Trophoblast cell (in vitro differentiated cells and primary cell): ENCODE results near the gene LDLRAD3.
"Not testable (repeated sequence)": the region's sequence is repeated elsewhere in the genome, so short reads cannot be mapped to it uniquely, and the experiment has no call there.

Experiments used
- DNase-seq, 2 donors: peaks; one replicate each; pipeline ENCODE4 v3.0.0-alpha.2; 2016
- H2AFZ ChIP-seq: 2 replicates; pipeline ENCODE4 v1.6.1; 2013; ENCODE audit warnings: low read length, moderate library complexity, mild to moderate bottlenecking; ENCODE audit not compliant: insufficient read depth, poor library complexity
- H2AK5ac ChIP-seq: 2 replicates; pipeline ENCODE4 v1.6.1; 2013; ENCODE audit warnings: mild to moderate bottlenecking, low read length
- H2BK120ac ChIP-seq: 2 replicates; pipeline ENCODE4 v1.6.1; 2013; ENCODE audit warnings: low read length, mild to moderate bottlenecking, moderate library complexity; ENCODE audit not compliant: insufficient read depth, poor library complexity
- H2BK12ac ChIP-seq: 2 replicates; pipeline ENCODE4 v1.6.1; 2013; ENCODE audit warnings: mild to moderate bottlenecking, low read length, moderate library complexity
- H2BK5ac ChIP-seq: 2 replicates; pipeline ENCODE4 v1.6.1; 2013; ENCODE audit warnings: low read length, low read depth, moderate library complexity, mild to moderate bottlenecking; ENCODE audit not compliant: poor library complexity
- H3K14ac ChIP-seq: 2 replicates; pipeline ENCODE4 v1.6.1; 2013; ENCODE audit warnings: mild to moderate bottlenecking, low read length
- H3K18ac ChIP-seq: 2 replicates; pipeline ENCODE4 v1.6.1; 2013; ENCODE audit warnings: mild to moderate bottlenecking, low read length
- H3K23ac ChIP-seq: 2 replicates; pipeline ENCODE4 v1.6.1; 2013; ENCODE audit warnings: low read length
- H3K27ac ChIP-seq: 2 replicates; pipeline ENCODE4 v1.5.1; 2013; ENCODE audit warnings: low read depth, mild to moderate bottlenecking, inconsistent platforms, low read length, moderate library complexity
- H3K27me3 ChIP-seq: 2 replicates; pipeline ENCODE4 v1.6.1; 2013; ENCODE audit warnings: inconsistent platforms, mild to moderate bottlenecking, low read length, moderate library complexity; ENCODE audit not compliant: insufficient read depth
- H3K36me3 ChIP-seq, 2 experiments: 1 replicate in 1 of 2; 2 replicates in 1 of 2; pipeline ENCODE4 v1.6.1; 2013; ENCODE audit warnings: low read length in 2 of 2, mild to moderate bottlenecking in 2 of 2, moderate library complexity in 1 of 2; ENCODE audit not compliant: insufficient read depth in 2 of 2, control insufficient read depth in 1 of 2
- H3K4ac ChIP-seq: 2 replicates; pipeline ENCODE4 v1.6.1; 2013; ENCODE audit warnings: low read depth, mild to moderate bottlenecking, low read length, moderate library complexity
- H3K4me1 ChIP-seq, 2 experiments: 1 replicate in 1 of 2; 2 replicates in 1 of 2; pipeline ENCODE4 v1.6.1; 2013; ENCODE audit warnings: low read length in 2 of 2, mild to moderate bottlenecking in 2 of 2, moderate library complexity in 1 of 2; ENCODE audit not compliant: insufficient read depth in 2 of 2, control insufficient read depth in 1 of 2
- H3K4me2 ChIP-seq: 2 replicates; pipeline ENCODE4 v1.6.1; 2013; ENCODE audit warnings: inconsistent platforms, mild to moderate bottlenecking, low read length, moderate library complexity
- H3K4me3 ChIP-seq: 2 replicates; pipeline ENCODE4 v1.5.1; 2013; ENCODE audit warnings: mild to moderate bottlenecking, low read depth, low read length, inconsistent platforms
- H3K79me1 ChIP-seq: one replicate; pipeline ENCODE4 v1.6.1; 2013; ENCODE audit warnings: low read length
- H3K79me2 ChIP-seq: 2 replicates; pipeline ENCODE4 v1.6.1; 2013; ENCODE audit warnings: low read length, mild to moderate bottlenecking; ENCODE audit not compliant: control insufficient read depth, insufficient read depth, poor library complexity
- H3K9ac ChIP-seq: 2 replicates; pipeline ENCODE4 v1.6.1; 2013; ENCODE audit warnings: mild to moderate bottlenecking, low read length
- H3K9me3 ChIP-seq: 2 replicates; pipeline ENCODE4 v1.6.1; 2013; ENCODE audit warnings: low read depth, mild to moderate bottlenecking, control low read depth, inconsistent platforms, low read length; ENCODE audit not compliant: insufficient read depth
- H4K12ac ChIP-seq: 2 replicates; pipeline ENCODE4 v1.6.1; 2013; ENCODE audit warnings: low read depth, mild to moderate bottlenecking, low read length, moderate library complexity
- H4K8ac ChIP-seq: 2 replicates; pipeline ENCODE4 v1.6.1; 2013; ENCODE audit warnings: low read depth, mild to moderate bottlenecking, low read length, moderate library complexity
- H4K91ac ChIP-seq: one replicate; pipeline ENCODE4 v1.6.1; 2013; ENCODE audit warnings: low read depth, mild to moderate bottlenecking, low read length, moderate library complexity
- WGBS: extraction: QIAGEN DNeasy Blood & Tissue Kit; methylation state at CpG from one replicate; pipeline ENCODE4 v1.1.7; 2013; ENCODE audit warnings: missing lambda C conversion rate; ENCODE audit not compliant: insufficient read length, insufficient coverage; ENCODE audit errors: extremely low coverage; 5-methylcytosine and 5-hydroxymethylcytosine counted together

LDLRAD3 gene

DNA sequence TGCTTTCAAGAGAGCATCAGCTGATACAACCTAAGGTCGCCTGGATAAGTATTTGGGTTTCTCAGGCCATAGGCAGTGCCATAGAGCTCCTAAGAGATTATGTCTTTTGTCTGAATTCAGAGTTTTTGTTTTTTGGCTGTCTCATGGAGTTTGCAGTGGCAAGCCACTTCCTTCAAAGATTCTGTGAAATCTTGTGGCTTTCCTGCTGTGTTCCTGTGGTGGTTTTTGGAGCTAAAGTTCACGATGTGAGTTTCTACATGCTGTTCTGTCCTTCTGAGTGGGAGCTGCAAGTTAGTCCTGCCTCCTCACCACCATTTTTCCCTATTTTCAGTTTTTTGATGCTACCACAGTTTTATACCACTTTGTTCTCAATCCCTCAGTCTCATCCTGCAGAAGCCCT is 234.0 kb downstream of the LDLRAD3 start:
- no peak overlapping the region for H3K18ac ChIP-seq

DNA sequence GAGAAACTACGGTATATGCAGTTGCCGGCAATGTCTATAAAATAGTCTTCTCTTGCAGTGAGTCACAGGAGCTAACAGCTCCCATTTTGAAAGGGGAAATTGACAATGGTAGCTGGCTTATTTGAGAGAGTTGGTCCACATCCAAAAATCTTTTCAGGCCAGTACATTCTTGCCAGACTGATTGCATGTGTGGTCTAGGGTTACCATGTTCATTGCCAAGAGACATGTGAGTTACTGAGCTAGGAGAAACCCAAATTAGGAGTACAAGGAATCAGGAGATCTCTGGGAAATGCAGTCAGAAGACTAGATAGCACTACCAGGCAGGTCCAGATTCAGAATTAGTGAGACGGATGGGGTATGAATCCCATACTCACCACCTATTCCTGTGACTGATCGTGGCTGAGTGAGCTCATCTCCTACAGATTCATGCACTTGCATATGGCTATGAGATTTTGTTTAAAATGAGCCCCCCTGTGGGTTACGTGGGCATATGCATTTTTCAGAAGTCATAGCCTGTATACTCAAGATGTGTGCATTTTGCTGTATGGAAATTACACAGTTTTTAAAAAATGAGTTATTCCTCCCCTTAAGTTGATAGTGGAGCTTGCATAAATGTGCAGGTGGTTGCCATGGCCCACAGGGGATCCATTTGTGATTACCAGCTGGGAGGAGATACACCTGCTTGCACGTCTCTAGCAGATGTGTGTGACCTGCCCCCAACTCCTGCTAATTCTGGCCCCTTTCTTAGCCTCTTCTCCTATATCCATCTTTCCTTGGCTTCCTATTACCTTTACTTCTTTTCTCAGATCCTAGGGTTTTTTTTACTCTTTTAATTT is 242.7 kb downstream of the LDLRAD3 start:
- Histone ChIP-seq H3K79me1 (no peaks in the 10 kb centered on the region), H3K79me2 (no peaks in the 10 kb centered on the region), H2BK12ac (no peak overlapping the region), H3K27ac (no peak overlapping the region), H2BK5ac (no peak overlapping the region), H3K14ac (no peak overlapping the region), H2BK120ac (no peak overlapping the region), H3K4me3 (no peak overlapping the region), H3K23ac (no peak overlapping the region), H3K27me3 (no peaks in the 10 kb centered on the region), H2AK5ac (no peak overlapping the region), H3K36me3 (no peaks in the 10 kb centered on the region), H3K9ac (no peak overlapping the region), H4K12ac (no peak overlapping the region), H2AFZ (no peak overlapping the region), H3K4ac (no peak overlapping the region), H3K4me2 (no peak overlapping the region), H3K4me1 (peaks cover 7 to 8% of the 10 kb centered on the region in 2 experiments), H3K9me3 (no peaks in the 10 kb centered on the region), H3K18ac (no peak overlapping the region), H4K8ac (no peak overlapping the region), H4K91ac (no peak overlapping the region)
- WGBS = no CpG with 5 or more reads among the region's 6 CpGs
- DNase-seq = no peak

More for the DNA sequence above, 234.0 kb downstream of the LDLRAD3 start:
- Histone ChIP-seq H3K79me2 (no peaks in the 10 kb centered on the region), H3K4me1 (peaks cover 7 to 10% of the 10 kb centered on the region in 2 experiments), H3K4ac (no peak overlapping the region), H2AK5ac (no peak overlapping the region), H3K27ac (no peak overlapping the region), H3K79me1 (no peaks in the 10 kb centered on the region), H3K14ac (no peak overlapping the region), H2BK12ac (no peak overlapping the region), H3K9ac (no peak overlapping the region), H3K4me2 (no peak overlapping the region), H3K36me3 (no peaks in the 10 kb centered on the region), H3K23ac (no peak overlapping the region), H4K12ac (no peak overlapping the region), H4K8ac (no peak overlapping the region), H3K9me3 (no peaks in the 10 kb centered on the region), H2BK120ac (no peak overlapping the region), H2AFZ (no peak overlapping the region), H2BK5ac (no peak overlapping the region), H3K27me3 (no peaks in the 10 kb centered on the region), H3K4me3 (no peak overlapping the region), H4K91ac (no peak overlapping the region)
- DNase-seq = no peak
- no CpG with 5 or more reads among the region's 2 CpGs for WGBS

DNA sequence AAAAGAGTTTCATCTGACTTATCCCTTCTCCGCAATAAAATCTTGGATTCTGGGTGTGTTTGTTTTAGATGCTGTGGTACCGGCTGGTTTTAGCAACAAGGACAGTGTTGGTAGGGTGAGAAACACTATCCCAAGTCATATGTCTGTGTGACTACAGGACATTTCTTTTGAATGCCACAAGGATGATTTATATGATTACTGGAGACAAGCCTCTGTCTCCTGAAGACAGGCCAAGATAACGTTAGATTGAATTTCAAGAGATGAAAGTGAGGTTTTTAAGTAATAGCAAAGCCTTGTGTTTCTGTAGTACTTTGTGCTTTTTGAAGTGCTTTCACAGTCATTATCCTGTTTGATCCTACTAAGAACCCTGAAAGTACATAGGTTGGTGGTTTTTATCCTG is 243.8 kb downstream of the LDLRAD3 start:
- no peak for DNase-seq
- Histone ChIP-seq H3K23ac (no peak overlapping the region), H2AK5ac (no peak overlapping the region), H3K9me3 (no peaks in the 10 kb centered on the region), H4K12ac (no peak overlapping the region), H3K36me3 (no peaks in the 10 kb centered on the region), H3K27ac (no peak overlapping the region), H4K8ac (no peak overlapping the region), H3K4me2 (no peak overlapping the region), H3K79me2 (no peaks in the 10 kb centered on the region), H2BK5ac (no peak overlapping the region), H3K14ac (no peak overlapping the region), H3K4me1 (peaks cover under 1 to 2% of the 10 kb centered on the region in 2 experiments), H3K4ac (no peak overlapping the region), H2BK120ac (no peak overlapping the region), H2AFZ (no peak overlapping the region), H3K4me3 (no peak overlapping the region), H3K79me1 (no peaks in the 10 kb centered on the region), H4K91ac (no peak overlapping the region), H3K9ac (no peak overlapping the region), H3K27me3 (no peaks in the 10 kb centered on the region), H3K18ac (no peak overlapping the region), H2BK12ac (no peak overlapping the region)
- no CpG with 5 or more reads among the region's 3 CpGs for WGBS

DNA sequence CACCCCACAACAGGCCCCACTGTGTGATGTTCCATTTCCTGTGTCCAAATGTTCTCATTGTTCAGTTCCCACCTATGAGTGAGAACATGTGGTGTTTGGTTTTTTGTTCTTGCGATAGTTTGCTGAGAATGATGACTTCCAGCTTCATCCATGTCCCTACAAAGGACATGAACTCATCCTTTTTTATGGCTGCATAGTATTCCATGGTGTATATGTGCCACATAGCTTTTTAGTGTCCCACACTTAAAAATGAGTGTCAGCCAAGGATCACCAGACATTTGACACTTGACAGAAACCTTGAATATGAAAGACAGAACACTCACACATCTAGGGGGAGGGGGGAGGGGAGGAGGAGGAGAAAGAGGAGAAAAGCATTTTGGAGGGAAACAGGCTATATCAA is 245.9 kb downstream of the LDLRAD3 start:
- H3K14ac ChIP-seq, H2BK12ac ChIP-seq, H3K18ac ChIP-seq, H2BK5ac ChIP-seq, H4K8ac ChIP-seq, H2AK5ac ChIP-seq, H4K91ac ChIP-seq, H3K4me3 ChIP-seq, DNase-seq, H2BK120ac ChIP-seq, H3K4me1 ChIP-seq, H3K27ac ChIP-seq, H2AFZ ChIP-seq, H3K36me3 ChIP-seq, H3K79me1 ChIP-seq, H3K4ac ChIP-seq, H3K23ac ChIP-seq, H3K79me2 ChIP-seq, H3K9ac ChIP-seq, H3K9me3 ChIP-seq, H4K12ac ChIP-seq, H3K27me3 ChIP-seq, H3K4me2 ChIP-seq: not testable (repeated sequence)
- no CpG with 5 or more reads among the region's 1 CpG for WGBS
